Hepatocyte (in vitro differentiated cells): ENCODE results near the gene HECTD1.
"Not testable (repeated sequence)": the region's sequence is repeated elsewhere in the genome, so short reads cannot be mapped to it uniquely, and the experiment has no call there.

Source experiments
- EZH2 ChIP-seq: fragments of 200-600 bp; sonication (generic); IDR thresholded peaks from 2 replicates; pipeline ENCODE4 v1.6.1; 2016; ENCODE audit warnings: antibody characterized with exemption, mild to moderate bottlenecking, borderline replicate concordance
- TF ChIP-seq, protein P1 (sequence below): fragments of 200-600 bp; sonication (generic); IDR thresholded peaks from 2 replicates; pipeline ENCODE4 v1.5.1; 2016; ENCODE audit warnings: antibody characterized with exemption, mild to moderate bottlenecking; ENCODE audit not compliant: poor library complexity

DNA sequence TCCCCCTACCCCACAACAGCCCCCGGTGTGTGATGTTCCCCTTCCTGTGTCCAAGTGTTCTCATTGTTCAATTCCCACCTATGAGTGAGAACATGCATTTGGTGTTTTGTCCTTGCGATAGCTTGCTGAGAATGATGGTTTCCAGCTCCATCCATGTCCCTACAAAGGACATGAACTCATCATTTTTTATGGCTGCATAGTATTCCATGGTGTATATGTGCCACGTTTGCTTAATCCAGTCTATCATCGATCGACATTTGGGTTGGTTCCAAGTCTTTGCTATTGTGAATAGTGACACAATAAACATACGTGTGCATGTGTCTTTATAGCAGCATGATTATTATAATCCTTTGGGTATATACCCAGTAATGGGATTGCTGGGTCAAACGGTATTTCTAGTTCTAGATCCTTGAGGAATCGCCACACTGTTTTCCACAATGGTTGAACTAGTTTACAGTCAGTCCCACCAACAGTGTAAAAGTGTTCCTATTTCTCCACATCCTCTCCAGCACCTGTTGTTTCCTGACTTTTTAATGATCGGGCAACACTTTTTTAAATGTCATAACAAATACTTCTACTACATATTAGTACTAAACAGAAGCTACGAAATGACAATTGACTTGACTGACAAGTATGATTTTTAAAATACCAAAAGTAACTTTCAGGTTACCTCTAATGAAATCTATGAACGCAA lies 3.5 kb downstream of the HECTD1 start:
- TF ChIP-seq, protein P1, sequence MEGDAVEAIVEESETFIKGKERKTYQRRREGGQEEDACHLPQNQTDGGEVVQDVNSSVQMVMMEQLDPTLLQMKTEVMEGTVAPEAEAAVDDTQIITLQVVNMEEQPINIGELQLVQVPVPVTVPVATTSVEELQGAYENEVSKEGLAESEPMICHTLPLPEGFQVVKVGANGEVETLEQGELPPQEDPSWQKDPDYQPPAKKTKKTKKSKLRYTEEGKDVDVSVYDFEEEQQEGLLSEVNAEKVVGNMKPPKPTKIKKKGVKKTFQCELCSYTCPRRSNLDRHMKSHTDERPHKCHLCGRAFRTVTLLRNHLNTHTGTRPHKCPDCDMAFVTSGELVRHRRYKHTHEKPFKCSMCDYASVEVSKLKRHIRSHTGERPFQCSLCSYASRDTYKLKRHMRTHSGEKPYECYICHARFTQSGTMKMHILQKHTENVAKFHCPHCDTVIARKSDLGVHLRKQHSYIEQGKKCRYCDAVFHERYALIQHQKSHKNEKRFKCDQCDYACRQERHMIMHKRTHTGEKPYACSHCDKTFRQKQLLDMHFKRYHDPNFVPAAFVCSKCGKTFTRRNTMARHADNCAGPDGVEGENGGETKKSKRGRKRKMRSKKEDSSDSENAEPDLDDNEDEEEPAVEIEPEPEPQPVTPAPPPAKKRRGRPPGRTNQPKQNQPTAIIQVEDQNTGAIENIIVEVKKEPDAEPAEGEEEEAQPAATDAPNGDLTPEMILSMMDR: not testable (repeated sequence)
- not testable (repeated sequence) for TF ChIP-seq EZH2
